ENCODE results near the gene NHERF1. TPM values are rescaled to one million over a fixed set of nuclear protein-coding genes. Genes with fewer than 3 reads are reported as not detected.

NHERF1 gene
- total and polyA plus RNA-seq, 2 of the 4 experiments (the other 2 are of a cell fraction): 3.8 to 11.8 TPM

DNA sequence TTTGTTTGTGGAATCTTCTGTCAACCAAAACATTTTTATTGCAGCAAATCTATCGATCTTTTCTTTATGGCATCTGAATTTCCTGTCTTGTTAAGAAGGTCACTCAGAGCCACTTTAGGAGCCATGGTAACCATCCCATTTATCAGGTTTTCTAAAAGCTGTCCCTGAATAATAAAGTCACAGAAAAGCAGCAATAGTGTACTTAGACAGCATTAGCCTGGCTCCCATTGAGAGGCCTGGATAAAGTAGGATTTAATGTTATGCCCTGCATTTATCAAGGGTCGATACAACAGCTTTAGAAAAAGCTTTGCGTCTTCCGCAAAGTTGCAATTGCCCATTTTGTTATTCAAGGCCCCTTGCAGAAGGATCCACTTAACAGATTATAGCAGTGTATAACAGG, 25.6 kb upstream of the NHERF1 start:
- Histone ChIP-seq H3K56ac (ENCODE audit: extremely low read depth, insufficient read depth, low read length) (no peak overlapping the region), H2BK15ac (ENCODE audit: low read depth, low read length) (no peak overlapping the region), H2AFZ (replicated peaks; ENCODE audit: low read length, poor library complexity) (no peak overlapping the region), H3K27me3 (ENCODE audit: control insufficient read depth, insufficient read depth, low read length) (peaks cover 2% of the 10 kb centered on the region), H4K91ac (ENCODE audit: insufficient read depth, low read depth, low read length) (no peak overlapping the region), H3K14ac (replicated peaks; ENCODE audit: low read depth, low read length) (no peak overlapping the region), H3K18ac (ENCODE audit: low read depth, low read length) (no peak overlapping the region), H3K36me3 (ENCODE audit: control insufficient read depth, insufficient read depth, low read length) (no peaks in the 10 kb centered on the region), H3K9ac (ENCODE audit: low read depth, low read length) (no peak overlapping the region), H3K4me1 (ENCODE audit: control insufficient read depth, insufficient read depth, low read length) (no peaks in the 10 kb centered on the region), H3K9me3 (ENCODE audit: control insufficient read depth, insufficient read depth, low read length) (no peaks in the 10 kb centered on the region), H2AK9ac (replicated peaks; ENCODE audit: low read depth, low read length, poor library complexity) (no peak overlapping the region), H3K4me3 (ENCODE audit: insufficient read depth, low read depth, low read length) (no peak overlapping the region), H4K5ac (ENCODE audit: low read depth, low read length) (no peak overlapping the region), H3K4ac (ENCODE audit: low read depth, low read length) (no peak overlapping the region), H2BK5ac (ENCODE audit: low read depth, low read length, poor library complexity, severe bottlenecking) (no peak overlapping the region), H3K4me2 (ENCODE audit: low read depth, low read length) (no peak overlapping the region), H3K9me1 (ENCODE audit: insufficient read depth, low read length) (no peaks in the 10 kb centered on the region), H2AK5ac (ENCODE audit: low read depth, low read length) (no peak overlapping the region), H4K8ac (ENCODE audit: low read depth in 2 of 2, low read length in 2 of 2) (no peak overlapping the region), H3K23ac (ENCODE audit: low read depth, low read length) (no peak overlapping the region), H2BK20ac (ENCODE audit: low read depth, low read length) (no peak overlapping the region), H4K20me1 (ENCODE audit: insufficient read depth, low read length) (no peaks in the 10 kb centered on the region), H3K27ac (ENCODE audit: insufficient read depth, low read length) (no peak overlapping the region), H3K79me1 (ENCODE audit: low read depth in 1 of 2, low read length in 2 of 2) (no peaks in the 10 kb centered on the region), H2BK120ac (ENCODE audit: low read depth, low read length) (no peak overlapping the region)
- intact Hi-C loops (cut with micrococcal nuclease) (no loop called here), in situ Hi-C loops (cut with MboI; ENCODE audit: low sequenced_read_pairs) (no loop called here), dilution Hi-C loops (cut with HindIII; ENCODE audit: low sequenced_read_pairs, unreplicated experiment) (no loop called here)
- DNase-seq (no peak), ATAC-seq (ENCODE audit: low read depth) (no peak)
- ChIA-PET CTCF (no interaction called here), POLR2A (ENCODE audit: unreplicated experiment) (no interaction called here)
- 57% methylated on average over 2 of the region's 4 CpGs; no CpG with 5 or more reads in 1 of the 2 experiments for WGBS, 2 experiments (ENCODE audit: extremely low coverage in 2 of 2, insufficient read length in 1 of 2)
- no TSS peak for BruUV-seq (replicated peaks)
- TF ChIP-seq MAFK (IDR thresholded peaks at IDR 0.05; ENCODE audit: low read depth, low read length): no peak
- no peak for TF ChIP-seq MAZ (IDR thresholded peaks at IDR 0.05; ENCODE audit: borderline replicate concordance, low read depth, low read length)
- no peak for TF ChIP-seq RCOR1 (IDR thresholded peaks at IDR 0.05; ENCODE audit: insufficient replicate concordance, low read length)
